Cardiac fibroblast (primary cell): ENCODE measurements around the gene FTCD.

ENCODE experiments used
- DNase-seq, 2 donors: peaks; one replicate each; pipeline versions ENCODE4 v3.0.0 to v3.0.0-alpha.2; 2010; ENCODE audit warnings: low read depth in 2 of 2
- H3K4me3 ChIP-seq, 2 donors: replicated peaks in 1 of 2; 1 replicate in 1 of 2; 2 replicates in 1 of 2; pipeline ENCODE4 v1.5.1; 2011; ENCODE audit warnings: low read depth in 2 of 2, low read length in 2 of 2, mild to moderate bottlenecking in 2 of 2, moderate library complexity in 1 of 2
- TF ChIP-seq, protein P1 (sequence below): IDR thresholded peaks from one replicate; pipeline ENCODE4 v1.5.1; 2011; ENCODE audit warnings: low read depth, mild to moderate bottlenecking, low read length, inconsistent platforms

Gene FTCD

DNA sequence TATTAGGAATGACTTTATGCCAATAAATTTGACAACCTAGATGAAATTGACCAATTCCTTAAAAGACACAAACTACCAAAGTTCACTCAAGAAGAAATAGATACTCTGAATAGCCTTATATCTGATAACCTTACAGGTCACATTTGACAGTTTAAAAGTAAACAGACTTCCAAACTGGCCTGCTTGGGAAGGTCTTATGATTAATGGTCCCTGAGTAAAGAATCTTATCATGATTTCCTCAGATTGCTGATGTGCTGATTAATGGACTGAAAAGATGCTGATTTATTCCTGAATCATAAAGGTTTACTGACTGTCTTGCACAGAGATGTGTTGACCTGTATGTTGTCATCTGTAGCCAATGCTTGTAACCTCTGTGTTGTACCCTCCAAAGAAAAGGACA, 9.7 kb upstream of the FTCD start:
- H3K4me3 ChIP-seq, result no peak overlapping the region
- TF ChIP-seq, protein P1, sequence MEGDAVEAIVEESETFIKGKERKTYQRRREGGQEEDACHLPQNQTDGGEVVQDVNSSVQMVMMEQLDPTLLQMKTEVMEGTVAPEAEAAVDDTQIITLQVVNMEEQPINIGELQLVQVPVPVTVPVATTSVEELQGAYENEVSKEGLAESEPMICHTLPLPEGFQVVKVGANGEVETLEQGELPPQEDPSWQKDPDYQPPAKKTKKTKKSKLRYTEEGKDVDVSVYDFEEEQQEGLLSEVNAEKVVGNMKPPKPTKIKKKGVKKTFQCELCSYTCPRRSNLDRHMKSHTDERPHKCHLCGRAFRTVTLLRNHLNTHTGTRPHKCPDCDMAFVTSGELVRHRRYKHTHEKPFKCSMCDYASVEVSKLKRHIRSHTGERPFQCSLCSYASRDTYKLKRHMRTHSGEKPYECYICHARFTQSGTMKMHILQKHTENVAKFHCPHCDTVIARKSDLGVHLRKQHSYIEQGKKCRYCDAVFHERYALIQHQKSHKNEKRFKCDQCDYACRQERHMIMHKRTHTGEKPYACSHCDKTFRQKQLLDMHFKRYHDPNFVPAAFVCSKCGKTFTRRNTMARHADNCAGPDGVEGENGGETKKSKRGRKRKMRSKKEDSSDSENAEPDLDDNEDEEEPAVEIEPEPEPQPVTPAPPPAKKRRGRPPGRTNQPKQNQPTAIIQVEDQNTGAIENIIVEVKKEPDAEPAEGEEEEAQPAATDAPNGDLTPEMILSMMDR, result no peak
- no peak for DNase-seq

DNA sequence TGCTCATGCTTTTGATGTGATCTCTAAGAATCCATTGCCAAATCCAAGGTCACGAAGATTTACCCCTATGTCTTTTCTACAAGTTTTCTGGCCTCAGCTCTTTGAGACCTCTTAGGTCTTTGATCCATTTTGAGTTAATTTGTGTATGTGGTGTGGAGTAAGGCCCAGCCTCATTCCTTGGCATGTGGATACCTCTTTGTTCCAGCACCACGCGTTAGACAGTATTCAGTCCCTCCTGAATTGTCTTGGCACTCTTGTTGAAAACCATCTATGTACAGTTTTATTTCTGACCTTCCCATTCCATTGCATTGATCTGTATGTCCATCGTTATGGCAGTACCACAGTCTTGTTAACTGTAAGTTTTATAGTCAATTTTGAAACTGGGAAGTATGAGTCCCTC, 8.0 kb upstream of the FTCD start:
- TF ChIP-seq, protein P1, result no peak
- no peak for DNase-seq

DNA sequence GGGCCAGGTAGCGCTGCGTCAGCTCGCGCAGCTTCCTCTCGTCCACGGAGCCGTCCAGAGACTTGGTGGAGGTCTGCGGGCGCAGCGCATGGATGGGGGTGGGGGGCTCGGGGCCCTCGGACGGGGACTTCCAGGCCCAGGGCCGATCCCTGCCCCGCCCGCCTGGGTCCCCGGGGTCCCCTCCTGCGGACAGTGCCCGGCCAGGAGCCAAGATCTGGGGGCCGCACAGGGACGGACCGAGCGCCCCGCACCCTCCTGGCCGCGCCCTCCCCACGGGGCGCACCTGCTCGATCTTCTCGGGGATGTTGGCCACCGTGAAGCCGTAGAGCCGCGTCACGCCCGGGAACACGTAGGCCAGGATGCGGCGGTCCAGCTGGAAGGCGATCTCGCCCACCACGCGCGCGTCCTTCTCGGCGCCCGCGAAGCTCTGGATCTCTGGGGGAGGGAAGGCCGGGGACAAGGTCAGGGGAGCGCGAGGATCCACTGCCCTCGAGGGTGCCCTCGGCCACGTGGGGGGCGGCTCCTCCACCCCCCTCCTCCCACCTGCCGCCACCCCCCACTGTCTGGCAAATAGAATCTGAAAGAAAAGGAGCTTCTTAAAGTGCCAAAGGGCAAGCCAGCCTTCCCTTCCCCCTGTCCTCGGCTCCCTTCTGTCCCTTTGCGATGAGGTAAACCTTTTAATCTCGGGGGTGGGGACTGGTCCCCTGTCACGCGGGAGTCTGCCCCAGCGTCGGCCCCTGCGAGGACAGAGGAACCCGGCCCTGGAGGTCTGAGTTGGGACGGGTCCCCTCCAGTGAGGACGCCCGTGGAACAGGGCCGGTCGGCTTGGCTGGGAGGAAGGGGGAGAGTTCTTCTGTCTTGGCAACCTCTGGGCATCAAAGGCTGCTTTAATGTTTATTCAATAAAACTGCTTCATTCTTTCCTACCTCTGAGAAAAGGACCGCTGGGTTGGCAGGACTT, 6.5 kb upstream of the FTCD start:
- no peak overlapping the region for H3K4me3 ChIP-seq
- TF ChIP-seq, protein P1, result no peak
- no peak for DNase-seq

More for the DNA sequence above, 8.0 kb upstream of the FTCD start:
- H3K4me3 ChIP-seq, result no peak overlapping the region

DNA sequence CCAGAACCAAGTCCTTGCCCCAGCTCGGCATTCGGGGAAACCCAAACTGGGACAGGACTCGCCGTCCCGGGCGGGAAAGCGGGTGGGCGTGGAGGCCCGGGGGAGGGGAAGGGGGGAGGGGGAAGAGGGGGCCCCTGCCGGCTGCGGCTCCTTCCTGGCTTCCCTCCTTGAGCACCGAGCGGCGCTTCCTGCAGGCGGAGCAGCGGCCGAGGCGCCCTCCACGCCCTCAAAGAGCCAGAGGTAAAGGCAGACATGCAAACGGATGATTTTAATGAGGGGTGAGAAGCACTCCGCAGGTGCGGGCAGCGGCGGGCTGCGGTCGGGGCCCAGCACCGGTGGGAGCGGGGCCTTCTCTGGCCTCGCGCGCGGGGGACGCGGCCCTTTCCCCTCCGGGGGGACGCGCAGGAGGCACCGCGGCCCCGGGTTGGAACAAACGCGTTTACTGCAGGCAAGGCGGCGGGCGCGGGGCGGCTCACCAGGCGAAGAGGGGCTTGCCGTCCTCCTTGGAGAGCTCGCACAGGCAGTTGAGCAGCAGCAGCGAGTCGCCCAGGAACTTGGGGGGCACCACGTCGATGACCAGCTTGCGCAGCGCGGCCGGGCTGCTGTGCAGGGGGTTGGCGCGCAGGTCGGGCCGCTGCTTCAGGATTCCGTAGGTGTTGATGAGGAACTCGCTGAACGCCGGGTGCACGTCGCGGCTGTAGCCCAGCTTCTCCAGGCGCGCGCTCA, 5.7 kb upstream of the FTCD start:
- no peak overlapping the region for H3K4me3 ChIP-seq
- TF ChIP-seq, protein P1, result no peak
- peak in 1 of 2 donors; percentile 10 for DNase-seq

DNA sequence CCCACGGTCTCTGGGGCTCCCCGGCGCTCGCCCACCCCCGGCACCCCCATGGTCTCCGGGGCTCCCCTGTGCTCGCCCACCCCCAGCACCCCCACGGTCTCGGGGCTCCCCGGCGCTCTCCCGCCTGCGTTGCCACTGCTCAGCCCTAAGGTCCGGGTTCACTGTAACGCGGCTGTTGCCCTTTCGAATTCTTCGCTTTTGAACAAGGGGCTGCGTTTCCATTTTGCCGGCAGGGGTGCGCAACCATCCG, 5.2 kb upstream of the FTCD start:
- H3K4me3 ChIP-seq, result no peak overlapping the region
- no peak for DNase-seq
- TF ChIP-seq, protein P1, result no peak

DNA sequence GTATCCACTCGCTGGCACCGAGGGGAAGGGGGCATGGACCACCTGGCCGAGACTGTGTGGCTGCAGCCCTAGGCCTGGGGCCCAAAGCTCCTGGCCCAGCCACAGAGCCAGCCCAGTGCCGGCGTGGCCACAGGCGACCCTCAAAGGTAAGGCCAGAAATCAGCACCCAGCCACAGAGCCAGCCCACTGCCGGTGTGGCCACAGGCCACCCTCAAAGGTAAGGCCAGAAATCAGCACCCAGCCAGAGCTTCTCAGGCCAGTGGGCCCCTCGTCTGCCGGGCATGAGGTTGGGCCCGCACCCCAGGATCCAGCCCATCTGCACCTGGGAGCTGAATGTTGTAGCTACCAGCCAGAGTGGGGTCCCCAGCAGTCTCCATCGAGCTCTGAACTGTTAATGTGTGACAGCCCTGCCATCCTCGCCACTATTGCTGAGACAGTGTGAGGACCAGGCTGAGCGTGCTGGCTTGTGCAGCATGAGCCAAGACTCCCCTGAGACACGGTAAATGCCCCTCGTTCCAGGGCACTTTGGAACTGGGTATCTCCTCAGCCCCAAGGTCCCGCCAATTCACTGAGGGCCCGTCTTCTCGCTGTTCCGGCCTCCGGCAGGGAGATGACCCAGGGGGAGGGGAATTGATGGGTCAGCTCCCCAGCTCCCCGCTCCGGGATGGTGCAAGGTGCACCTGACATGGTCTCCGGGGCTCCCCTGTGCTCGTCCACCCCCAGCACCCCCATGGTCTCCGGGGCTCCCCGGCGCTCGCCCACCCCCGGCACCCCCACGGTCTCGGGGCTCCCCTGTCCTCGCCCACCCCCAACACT, 4.7 kb upstream of the FTCD start:
- TF ChIP-seq, protein P1, result no peak
- no peak for DNase-seq
- no peak overlapping the region for H3K4me3 ChIP-seq
